Skin of body (tissue), 2 donors: Measurements from ENCODE around the gene PDGFC. TPM values are rescaled to one million over a fixed set of nuclear protein-coding genes. Genes with fewer than 3 reads are reported as not detected.

Experiments
- DNase-seq: peaks from one replicate; lab custom pipeline; 2025; lab: John Stamatoyannopoulos, UW
- total RNA-seq: library from RNA; depleted of rRNA; stranded (reverse); fragments of >200 nt; gene quantifications from one replicate; pipeline ENCODE4 v1.2.3, GENCODE V29; 2014

The PDGFC gene
- total RNA-seq, 1 donor from 2014 or later: 32.6 TPM

- DNase-seq: no peak
These were observed 186.6 kb downstream of the PDGFC start for GRCh38 chr4:156784970-156785369.

- DNase-seq: no peak
These were observed 187.6 kb downstream of the PDGFC start for GRCh38 chr4:156783966-156784365.

GRCh38 chr4:156782491-156782890, 189.1 kb downstream of the PDGFC start:
- DNase-seq: no peak

GRCh38 chr4:156781852-156782251, 189.7 kb downstream of the PDGFC start:
- no peak for DNase-seq

GRCh38 chr4:156779774-156780173, 191.8 kb downstream of the PDGFC start:
- no peak for DNase-seq

- peak; percentile 5 for DNase-seq
These were observed 192.6 kb downstream of the PDGFC start for GRCh38 chr4:156779042-156779441.

- DNase-seq: no peak
These were observed 193.0 kb downstream of the PDGFC start for GRCh38 chr4:156778606-156779005.

GRCh38 chr4:156778093-156778492, 193.5 kb downstream of the PDGFC start:
- no peak for DNase-seq

GRCh38 chr4:156775813-156776212, 195.8 kb downstream of the PDGFC start:
- DNase-seq: no peak

- peak; percentile 4 for DNase-seq
These were observed 197.2 kb downstream of the PDGFC start for GRCh38 chr4:156774422-156774821.

- DNase-seq: no peak
These were observed 197.8 kb downstream of the PDGFC start for GRCh38 chr4:156773648-156774357.

GRCh38 chr4:156771171-156771837, 200.3 kb downstream of the PDGFC start:
- DNase-seq: peak; percentile 8

- no peak for DNase-seq
These were observed 201.5 kb downstream of the PDGFC start for GRCh38 chr4:156770140-156770539.

- no peak for DNase-seq
These were observed 203.6 kb downstream of the PDGFC start for GRCh38 chr4:156767911-156768415.

GRCh38 chr4:156766846-156767245, 204.8 kb downstream of the PDGFC start:
- DNase-seq: no peak

- no peak for DNase-seq
These were observed 206.3 kb downstream of the PDGFC start for GRCh38 chr4:156765277-156765676.

GRCh38 chr4:156764846-156765245, 206.8 kb downstream of the PDGFC start:
- no peak for DNase-seq

- no peak for DNase-seq
These were observed 207.5 kb downstream of the PDGFC start for GRCh38 chr4:156764145-156764544.

- DNase-seq: peak; percentile 11
These were observed 208.1 kb downstream of the PDGFC start for GRCh38 chr4:156763511-156763910.

GRCh38 chr4:156762851-156763250, 208.7 kb downstream of the PDGFC start:
- no peak for DNase-seq

GRCh38 chr4:156756118-156756517, 215.5 kb downstream of the PDGFC start:
- DNase-seq: no peak

GRCh38 chr4:156754832-156755570, 216.6 kb downstream of the PDGFC start:
- DNase-seq: no peak
